ENCODE results near the gene FUT7. TPM values are rescaled to one million over a fixed set of nuclear protein-coding genes. Genes with fewer than 3 reads are reported as not detected.

Gene FUT7
- total RNA-seq, 4 donors from 2014 or later, result 0.32 to 0.83 TPM; not detected in 2

DNA sequence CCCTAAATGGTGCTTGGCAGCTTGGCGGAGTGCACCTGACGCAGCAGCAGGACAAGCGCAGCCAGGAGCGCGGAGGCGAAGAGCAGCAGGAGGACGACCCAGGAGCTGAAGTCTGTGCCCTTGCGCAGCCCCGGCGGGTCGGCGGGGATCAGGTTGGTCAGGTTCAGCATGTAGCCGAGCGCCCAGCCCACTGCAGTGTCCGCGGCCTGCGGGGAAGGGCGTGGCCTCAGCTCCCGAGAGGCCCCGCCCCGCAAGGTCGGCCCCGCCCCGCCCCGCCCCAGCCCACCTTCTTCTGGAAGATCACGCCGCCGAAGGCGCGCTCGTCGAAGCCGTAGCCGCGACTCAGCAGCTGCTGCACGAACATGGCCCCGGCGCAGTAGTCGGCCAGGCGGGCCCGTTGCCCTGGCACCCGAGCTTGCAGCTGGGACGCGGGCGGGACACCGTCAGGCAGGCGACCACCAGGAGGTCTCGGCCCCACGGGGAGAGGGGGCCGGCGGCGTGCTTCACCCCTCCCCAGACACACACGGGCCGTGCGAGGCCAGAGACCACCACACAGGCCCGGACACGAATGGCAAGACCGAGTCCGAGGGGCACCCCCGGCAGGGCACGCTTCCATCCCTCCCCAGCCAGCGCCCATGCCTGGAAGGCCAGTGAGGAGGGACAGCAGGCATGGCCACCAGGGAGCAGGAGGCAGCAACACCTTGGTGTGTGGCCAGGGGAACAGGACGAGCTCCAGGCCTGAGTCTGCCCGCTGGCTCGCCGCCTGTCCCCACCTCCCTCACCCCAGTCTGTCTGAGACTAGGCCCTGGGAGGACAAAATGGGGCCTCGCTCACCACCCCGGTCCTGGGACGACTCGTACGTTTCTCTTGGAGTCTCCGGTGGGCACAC, 17.0 kb upstream of the FUT7 start:
- Histone ChIP-seq H3K4me1 (peaks cover 31 to 57% (median 55%) of the 10 kb centered on the region in 4 donors), H3K27me3 (peaks cover 7 to 73% (median 48%) of the 10 kb centered on the region in 4 donors), H3K9me3 (no peaks in the 10 kb centered on the region), H3K4me3 (no peak overlapping the region), H3K36me3 (no peaks in the 10 kb centered on the region), H3K27ac (replicated peaks in 1 of 4) (no peak overlapping the region)
- intact Hi-C loops (cut with DNase I), result no loop called here
- 32% methylated on average over 34 of the region's 72 CpGs for WGBS
- TF ChIP-seq, protein P1, sequence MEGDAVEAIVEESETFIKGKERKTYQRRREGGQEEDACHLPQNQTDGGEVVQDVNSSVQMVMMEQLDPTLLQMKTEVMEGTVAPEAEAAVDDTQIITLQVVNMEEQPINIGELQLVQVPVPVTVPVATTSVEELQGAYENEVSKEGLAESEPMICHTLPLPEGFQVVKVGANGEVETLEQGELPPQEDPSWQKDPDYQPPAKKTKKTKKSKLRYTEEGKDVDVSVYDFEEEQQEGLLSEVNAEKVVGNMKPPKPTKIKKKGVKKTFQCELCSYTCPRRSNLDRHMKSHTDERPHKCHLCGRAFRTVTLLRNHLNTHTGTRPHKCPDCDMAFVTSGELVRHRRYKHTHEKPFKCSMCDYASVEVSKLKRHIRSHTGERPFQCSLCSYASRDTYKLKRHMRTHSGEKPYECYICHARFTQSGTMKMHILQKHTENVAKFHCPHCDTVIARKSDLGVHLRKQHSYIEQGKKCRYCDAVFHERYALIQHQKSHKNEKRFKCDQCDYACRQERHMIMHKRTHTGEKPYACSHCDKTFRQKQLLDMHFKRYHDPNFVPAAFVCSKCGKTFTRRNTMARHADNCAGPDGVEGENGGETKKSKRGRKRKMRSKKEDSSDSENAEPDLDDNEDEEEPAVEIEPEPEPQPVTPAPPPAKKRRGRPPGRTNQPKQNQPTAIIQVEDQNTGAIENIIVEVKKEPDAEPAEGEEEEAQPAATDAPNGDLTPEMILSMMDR (IDR thresholded peaks at IDR 0.05), result no peak
- TF ChIP-seq EP300 (IDR thresholded peaks at IDR 0.05) (no peak), POLR2AphosphoS5 (IDR thresholded peaks at IDR 0.05) (no peak), POLR2A (IDR thresholded peaks at IDR 0.05; ENCODE audit: low read depth) (no peak)
- DNase-seq (ENCODE audit: extremely low spot score), result no peak

DNA sequence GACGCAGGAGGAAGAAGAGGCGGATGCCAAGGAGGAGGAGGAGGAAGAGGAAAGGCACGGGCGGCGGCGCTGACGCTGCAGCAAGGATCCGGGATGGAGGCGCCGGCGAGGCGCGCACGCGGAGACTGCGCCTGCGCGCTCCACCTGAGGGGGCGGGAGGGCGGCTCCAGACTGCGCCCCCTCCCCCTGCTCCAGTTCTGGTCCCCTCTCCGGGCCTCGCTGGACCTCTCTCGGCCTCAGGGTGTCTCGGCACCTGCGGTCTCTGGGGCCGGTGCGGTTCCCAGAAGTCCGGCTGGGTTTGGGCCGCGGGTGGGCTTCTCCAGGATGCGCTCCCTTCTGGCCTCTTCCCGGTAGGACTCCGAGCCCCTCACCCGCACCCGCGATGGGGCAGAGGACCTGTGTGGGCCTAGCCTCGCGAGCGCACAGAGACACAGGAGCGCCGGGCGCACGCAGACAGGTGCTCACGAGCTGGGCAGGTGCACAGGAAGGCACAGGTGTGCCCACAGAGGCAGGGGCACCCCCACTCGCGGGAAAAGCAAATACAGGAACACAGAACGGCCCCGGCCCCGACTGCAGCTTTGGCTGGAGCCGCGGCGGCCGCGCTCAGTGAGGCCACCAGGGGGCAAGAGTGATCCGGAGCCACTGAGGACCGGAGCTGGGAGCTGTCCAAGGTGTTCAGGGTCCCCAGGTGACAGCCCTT, 14.3 kb upstream of the FUT7 start, which contains the start of gene NPDC1:
Gene NPDC1 (minus strand): TSS at position 90 of the 700 bp plus-strand sequence. CDS start 188 bp downstream, outside the sequence.
- 0% methylated on average over 10 of the region's 57 CpGs for WGBS
- no peak for DNase-seq (ENCODE audit: extremely low spot score)
- TF ChIP-seq POLR2AphosphoS5 (IDR thresholded peaks at IDR 0.05), result peak in 1 of 2 donors; percentile 54
- TF ChIP-seq, protein P1 (IDR thresholded peaks at IDR 0.05), result peak; percentile 76 to 85 (median 80)
- TF ChIP-seq EP300 (IDR thresholded peaks at IDR 0.05), result no peak
- no peak for TF ChIP-seq POLR2A (IDR thresholded peaks at IDR 0.05; ENCODE audit: low read depth)
- H3K27ac ChIP-seq (replicated peaks in 1 of 4), result peak within 1 kb of the TSS; percentile 58 to 81 (median 75)
- peak within 1 kb of the TSS; percentile 66 to 85 (median 71) for H3K4me3 ChIP-seq
- H3K36me3 ChIP-seq, result peaks cover 0 to 16% (median 7%) of the 10 kb centered on the region in 4 donors
- H3K9me3 ChIP-seq, result no peaks in the 10 kb centered on the region
- H3K4me1 ChIP-seq, result peaks cover 36 to 57% (median 56%) of the 10 kb centered on the region in 4 donors
- intact Hi-C loops (cut with DNase I), result loop anchor here (2.0 kb wide), 1 partner anchor 21 kb away; no protein-coding TSS in a partner anchor
- H3K27me3 ChIP-seq, result peaks cover 0 to 47% (median 24%) of the 10 kb centered on the region in 4 donors

- H3K36me3 ChIP-seq, result peaks cover 5 to 24% (median 15%) of the 10 kb centered on the region in 4 donors
- peak overlapping the region; percentile 66 to 85 (median 71) for H3K4me3 ChIP-seq
- no peak for DNase-seq (ENCODE audit: extremely low spot score)
- H3K27me3 ChIP-seq, result peaks cover 0 to 39% (median 24%) of the 10 kb centered on the region in 4 donors
- intact Hi-C loops (cut with DNase I), result loop anchor here (2.0 kb wide), 1 partner anchor 21 kb away; no protein-coding TSS in a partner anchor
- H3K4me1 ChIP-seq, result peaks cover 36 to 60% (median 56%) of the 10 kb centered on the region in 4 donors
- no CpG with 5 or more reads among the region's 96 CpGs for WGBS
- peak overlapping the region; percentile 58 to 81 (median 75) for H3K27ac ChIP-seq (replicated peaks in 1 of 4)
- TF ChIP-seq POLR2AphosphoS5 (IDR thresholded peaks at IDR 0.05), result peak in 1 of 2 donors; percentile 58
- TF ChIP-seq, protein P1 (IDR thresholded peaks at IDR 0.05), result no peak
- TF ChIP-seq POLR2A (IDR thresholded peaks at IDR 0.05; ENCODE audit: low read depth), result no peak
- no peaks in the 10 kb centered on the region for H3K9me3 ChIP-seq
Observed at GRCh38 chr9:137045294-137046087, 13.6 kb upstream of the FUT7 start.

DNA sequence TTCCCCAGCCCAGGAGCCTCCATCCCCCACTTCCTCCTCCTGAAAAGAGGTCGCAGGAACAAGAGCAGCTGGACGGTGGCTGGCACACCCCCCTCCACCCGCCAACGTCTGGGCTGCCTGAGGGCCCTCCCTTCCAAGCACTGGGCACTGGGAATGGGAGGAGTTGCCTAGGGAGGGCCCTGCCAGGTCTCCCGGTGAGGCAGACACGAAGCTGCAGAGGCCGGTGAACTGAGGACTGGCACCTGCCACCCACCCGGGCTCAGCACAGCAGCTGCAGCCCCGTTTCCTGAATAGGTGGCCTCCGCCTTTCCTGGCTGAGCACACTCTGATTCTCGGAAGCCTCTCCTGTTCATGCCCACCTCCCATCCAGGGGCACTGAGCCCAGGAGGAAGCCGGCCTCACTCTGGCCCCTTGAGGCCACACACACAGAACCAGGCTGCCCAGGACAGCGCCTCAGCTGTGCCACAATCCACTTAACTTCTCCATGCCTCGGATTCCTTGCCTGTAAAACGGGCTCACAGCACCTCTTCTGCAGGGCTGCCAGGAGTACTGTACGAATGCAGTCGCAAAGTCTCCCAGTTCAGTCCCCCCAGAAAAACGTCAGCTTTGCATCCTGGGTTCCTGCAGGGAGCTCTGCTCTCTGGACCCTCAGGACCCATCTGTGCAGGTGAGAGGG, 12.8 kb upstream of the FUT7 start:
- peak overlapping the region; percentile 66 to 85 (median 71) for H3K4me3 ChIP-seq
- peaks cover 0 to 31% (median 23%) of the 10 kb centered on the region in 4 donors for H3K27me3 ChIP-seq
- peaks cover 36 to 58% (median 55%) of the 10 kb centered on the region in 4 donors for H3K4me1 ChIP-seq
- H3K9me3 ChIP-seq, result no peaks in the 10 kb centered on the region
- no peak for DNase-seq (ENCODE audit: extremely low spot score)
- peak overlapping the region; percentile 57 to 81 (median 75) for H3K27ac ChIP-seq (replicated peaks in 1 of 4)
- WGBS, result 51% methylated on average over 7 of the region's 18 CpGs
- TF ChIP-seq EP300 (IDR thresholded peaks at IDR 0.05) (no peak), POLR2AphosphoS5 (IDR thresholded peaks at IDR 0.05) (peak; percentile 35 to 53), POLR2A (IDR thresholded peaks at IDR 0.05; ENCODE audit: low read depth) (no peak)
- TF ChIP-seq, protein P1 (IDR thresholded peaks at IDR 0.05), result no peak
- intact Hi-C loops (cut with DNase I), result no loop called here
- peaks cover 8 to 32% (median 23%) of the 10 kb centered on the region in 4 donors for H3K36me3 ChIP-seq

Measured in esophagus muscularis mucosa (tissue), 4 donors.